Muscle layer of duodenum (tissue), 2 donors: ENCODE results near the gene FAM47E.

Experiments
- H3K27ac ChIP-seq: one replicate; pipeline ENCODE4 v1.7.0; 2013; ENCODE audit warnings: mild to moderate bottlenecking, low read length
- H3K27me3 ChIP-seq: one replicate; pipeline ENCODE4 v1.7.0; 2013; ENCODE audit warnings: low read depth, mild to moderate bottlenecking, control low read depth, low read length
- H3K36me3 ChIP-seq, 2 donors: one replicate each; pipeline ENCODE4 v1.7.0; 2013; ENCODE audit warnings: low read length in 2 of 2, control low read depth in 1 of 2, mild to moderate bottlenecking in 1 of 2; ENCODE audit not compliant: insufficient read depth in 2 of 2, control insufficient read depth in 1 of 2
- H3K4me1 ChIP-seq, 2 donors: one replicate each; pipeline ENCODE4 v1.7.0; 2013; ENCODE audit warnings: low read length in 2 of 2, mild to moderate bottlenecking in 2 of 2, control low read depth in 1 of 2, moderate library complexity in 1 of 2; ENCODE audit not compliant: insufficient read depth in 2 of 2, control insufficient read depth in 1 of 2
- H3K4me3 ChIP-seq, 2 donors: one replicate each; pipeline ENCODE4 v1.7.0; 2013; ENCODE audit warnings: low read length in 2 of 2, low read depth in 1 of 2, mild to moderate bottlenecking in 1 of 2
- H3K9me3 ChIP-seq, 2 donors: one replicate each; pipeline ENCODE4 v1.7.0; 2013; ENCODE audit warnings: low read length in 2 of 2, control low read depth in 1 of 2, mild to moderate bottlenecking in 1 of 2; ENCODE audit not compliant: control insufficient read depth in 1 of 2
- donor health status: healthy.

Gene FAM47E

GRCh38 chr4:76212851-76213414, 38.6 kb upstream of the FAM47E start:
- peak overlapping the region; percentile 94 for H3K27ac ChIP-seq
- H3K4me1 ChIP-seq, result peaks cover 42 to 45% of the 10 kb centered on the region in 2 donors
- peak overlapping the region; percentile 71 to 81 for H3K4me3 ChIP-seq
- no peaks in the 10 kb centered on the region for H3K27me3 ChIP-seq
- H3K36me3 ChIP-seq, result no peaks in the 10 kb centered on the region
- no peaks in the 10 kb centered on the region for H3K9me3 ChIP-seq

DNA sequence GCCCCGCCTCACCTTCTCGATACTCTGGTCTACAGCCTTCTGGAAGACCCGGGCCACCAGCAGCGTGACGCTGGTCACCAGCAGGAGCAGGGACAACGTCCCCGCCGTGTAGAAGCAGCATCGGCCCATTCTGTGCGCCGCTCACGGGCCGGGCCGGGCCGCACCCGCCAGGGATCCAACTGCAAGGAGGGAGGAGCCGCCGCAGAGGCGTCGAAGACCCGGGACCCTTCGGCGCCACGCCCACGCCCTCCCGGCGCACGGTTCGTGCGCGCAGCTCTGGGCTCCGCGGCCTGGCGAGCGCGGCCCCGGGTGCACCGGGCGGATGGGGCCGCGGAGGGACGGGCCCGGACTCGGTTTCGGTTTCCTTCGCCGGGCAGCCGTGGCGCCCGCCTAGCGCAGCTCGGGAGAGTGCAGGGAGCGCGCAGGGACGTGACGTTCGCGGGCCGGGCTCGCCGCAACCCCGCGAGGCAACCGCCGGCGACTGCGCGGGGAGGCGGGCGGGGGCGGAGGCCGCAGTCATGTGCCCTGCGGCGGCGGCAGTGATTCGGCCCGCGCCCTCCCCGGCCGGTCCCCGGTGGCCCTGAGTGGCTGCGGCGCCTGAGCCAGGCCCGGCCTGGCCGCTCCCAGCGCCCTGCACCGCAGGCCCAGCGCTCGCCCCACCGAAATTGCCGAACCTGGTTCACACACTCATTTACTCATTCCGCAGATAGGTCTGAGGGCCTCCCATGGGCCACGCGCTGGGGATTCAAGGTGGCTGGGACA, 37.9 kb upstream of the FAM47E start, which contains the start of gene SCARB2:
TSS of gene SCARB2 (minus strand) at position 410 of the 762 bp plus-strand sequence. CDS start at position 129, 281 bp downstream.
- H3K36me3 ChIP-seq, result no peaks in the 10 kb centered on the region
- no peaks in the 10 kb centered on the region for H3K27me3 ChIP-seq
- peak within 1 kb of the TSS; percentile 94 for H3K27ac ChIP-seq
- H3K4me1 ChIP-seq, result peaks cover 37 to 39% of the 10 kb centered on the region in 2 donors
- H3K4me3 ChIP-seq, result peak within 1 kb of the TSS; percentile 79 to 81
- H3K9me3 ChIP-seq, result no peaks in the 10 kb centered on the region

GRCh38 chr4:76214177-76214675, 37.3 kb upstream of the FAM47E start:
- H3K9me3 ChIP-seq, result no peaks in the 10 kb centered on the region
- no peaks in the 10 kb centered on the region for H3K27me3 ChIP-seq
- no peaks in the 10 kb centered on the region for H3K36me3 ChIP-seq
- peak overlapping the region; percentile 79 to 81 for H3K4me3 ChIP-seq
- H3K4me1 ChIP-seq, result peaks cover 33 to 35% of the 10 kb centered on the region in 2 donors
- peak overlapping the region; percentile 94 for H3K27ac ChIP-seq

- H3K4me1 ChIP-seq, result peaks cover 28 to 31% of the 10 kb centered on the region in 2 donors
Measured at GRCh38 chr4:76215077-76215476, 36.4 kb upstream of the FAM47E start.

DNA sequence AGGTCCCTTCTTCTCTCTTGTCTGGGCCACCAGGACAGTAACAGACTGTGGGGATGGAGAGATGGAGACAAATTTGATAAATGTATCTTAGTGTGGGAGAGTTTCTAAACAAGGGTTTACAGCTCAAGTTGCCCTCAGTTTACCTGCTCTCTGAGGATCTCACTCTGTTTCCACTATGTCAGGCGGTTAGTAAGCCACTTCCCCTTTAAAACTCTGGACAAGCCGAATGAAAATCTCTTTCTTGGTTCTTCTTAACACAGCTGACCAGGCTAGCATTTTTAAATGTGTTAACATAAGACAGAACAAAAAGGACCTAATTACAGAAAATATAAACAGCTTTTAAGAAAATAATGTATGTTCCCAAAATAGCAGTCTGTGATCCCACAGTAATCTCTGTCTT, 35.0 kb upstream of the FAM47E start:
- Histone ChIP-seq H3K4me3 (no peak overlapping the region), H3K27me3 (no peaks in the 10 kb centered on the region), H3K4me1 (peaks cover 13 to 20% of the 10 kb centered on the region in 2 donors), H3K27ac (no peak overlapping the region), H3K9me3 (no peaks in the 10 kb centered on the region), H3K36me3 (no peaks in the 10 kb centered on the region)

More at GRCh38 chr4:76215077-76215476, 36.4 kb upstream of the FAM47E start:
- no peak overlapping the region for H3K27ac ChIP-seq
- no peak overlapping the region for H3K4me3 ChIP-seq
- no peaks in the 10 kb centered on the region for H3K9me3 ChIP-seq
- H3K36me3 ChIP-seq, result no peaks in the 10 kb centered on the region
- H3K27me3 ChIP-seq, result no peaks in the 10 kb centered on the region

DNA sequence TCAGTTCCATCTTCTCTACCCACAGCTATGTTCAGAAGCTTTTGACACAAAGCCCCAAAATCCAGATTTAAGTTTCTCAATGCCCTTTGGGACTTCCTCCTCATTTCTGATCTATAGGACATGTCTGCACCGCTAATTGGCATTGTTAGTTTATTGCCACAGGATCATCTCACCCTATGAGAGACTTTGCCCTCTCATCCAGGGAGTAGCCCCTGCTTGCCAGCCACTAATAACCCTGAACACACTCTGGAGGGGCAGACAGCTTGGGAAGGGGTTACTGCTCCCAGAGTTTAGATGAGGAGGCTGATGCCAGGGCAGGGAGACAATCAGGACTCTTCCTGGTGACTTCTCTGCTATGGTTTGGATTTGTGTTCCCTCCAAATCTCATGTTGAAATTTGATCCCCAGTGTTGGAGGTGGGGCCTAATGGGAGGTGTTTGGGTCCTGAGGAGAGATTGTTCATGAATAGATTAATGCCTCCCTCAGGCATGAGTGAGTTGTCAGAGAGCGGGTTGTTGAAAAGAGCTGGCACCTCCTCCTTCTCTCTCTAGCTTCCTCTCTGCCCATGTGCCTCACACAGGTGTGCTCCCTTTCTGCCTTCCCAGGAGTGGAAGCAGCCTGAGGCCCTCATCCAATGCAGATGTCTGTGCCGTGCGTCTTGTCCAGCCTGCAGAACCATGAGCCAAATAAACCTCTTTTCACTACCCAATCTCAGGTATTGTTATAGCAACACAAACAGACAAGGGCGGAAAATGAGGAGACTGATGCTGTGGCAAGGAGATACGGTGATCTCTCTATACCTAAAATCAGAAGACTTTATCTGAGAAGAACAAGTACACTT, 34.3 kb upstream of the FAM47E start:
- Histone ChIP-seq H3K27me3 (no peaks in the 10 kb centered on the region), H3K4me1 (peaks cover 7 to 16% of the 10 kb centered on the region in 2 donors), H3K27ac (no peak overlapping the region), H3K4me3 (no peak overlapping the region), H3K36me3 (no peaks in the 10 kb centered on the region), H3K9me3 (no peaks in the 10 kb centered on the region)

DNA sequence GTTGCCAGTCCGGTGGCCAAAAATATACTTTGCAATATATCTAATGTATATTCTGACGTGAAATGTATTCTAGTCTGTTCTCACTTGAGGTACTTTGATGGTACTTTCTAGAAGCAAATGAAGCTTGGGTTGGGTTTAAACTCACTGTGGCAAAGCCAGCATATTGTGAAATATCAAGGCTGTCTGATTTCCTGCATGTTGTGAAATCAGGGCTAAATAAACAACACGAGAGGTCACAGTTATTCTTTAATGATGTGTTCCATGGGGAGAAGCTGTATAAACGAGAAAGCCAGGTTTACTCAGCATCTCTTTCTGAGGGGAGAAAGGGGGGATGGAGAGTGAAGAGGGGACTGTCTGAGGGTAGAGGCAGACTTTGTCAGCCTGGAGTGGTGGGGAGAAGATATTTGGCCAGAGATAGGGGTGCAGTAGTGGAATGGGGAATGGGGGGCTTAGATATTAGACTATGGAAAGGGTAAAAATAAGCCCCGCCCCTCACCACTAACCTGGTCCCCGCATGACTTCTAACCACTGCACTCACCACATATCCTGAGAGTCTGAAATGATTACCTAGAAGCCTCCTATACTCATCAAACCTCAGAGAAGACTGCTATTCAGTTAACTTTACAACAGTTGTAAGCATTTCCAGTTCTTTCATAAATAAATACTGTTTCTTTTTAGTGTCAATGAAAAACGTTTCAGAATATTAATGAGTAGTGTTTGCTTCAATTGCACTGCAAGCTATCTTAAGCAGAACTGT, 32.0 kb upstream of the FAM47E start:
- no peak overlapping the region for H3K4me3 ChIP-seq
- H3K27me3 ChIP-seq, result no peaks in the 10 kb centered on the region
- H3K36me3 ChIP-seq, result no peaks in the 10 kb centered on the region
- no peaks in the 10 kb centered on the region for H3K9me3 ChIP-seq
- no peak overlapping the region for H3K27ac ChIP-seq
- H3K4me1 ChIP-seq, result peaks cover 3 to 12% of the 10 kb centered on the region in 2 donors

DNA sequence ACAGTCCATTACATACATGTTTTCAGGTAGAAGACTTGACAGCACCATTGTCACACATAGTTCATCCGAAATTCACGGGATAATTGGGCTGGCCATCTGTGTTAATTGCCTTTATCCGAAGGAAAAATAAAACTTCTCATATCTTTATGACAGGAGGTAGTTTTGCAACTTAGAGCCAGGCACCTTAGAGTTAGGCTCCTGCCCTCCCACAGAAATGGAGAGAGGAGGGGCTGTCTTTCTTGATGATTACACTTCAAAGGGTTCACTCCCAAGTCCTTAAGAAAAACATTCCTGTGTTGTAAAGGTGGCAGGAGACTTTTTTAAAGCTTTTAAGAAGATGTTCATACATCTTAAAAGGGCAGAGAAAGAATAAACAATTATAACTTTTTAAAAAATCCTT, 27.4 kb upstream of the FAM47E start:
- Histone ChIP-seq H3K4me3 (no peak overlapping the region), H3K36me3 (no peaks in the 10 kb centered on the region), H3K4me1 (peaks cover 0 to 4% of the 10 kb centered on the region in 2 donors), H3K27me3 (no peaks in the 10 kb centered on the region), H3K9me3 (no peaks in the 10 kb centered on the region), H3K27ac (no peak overlapping the region)

DNA sequence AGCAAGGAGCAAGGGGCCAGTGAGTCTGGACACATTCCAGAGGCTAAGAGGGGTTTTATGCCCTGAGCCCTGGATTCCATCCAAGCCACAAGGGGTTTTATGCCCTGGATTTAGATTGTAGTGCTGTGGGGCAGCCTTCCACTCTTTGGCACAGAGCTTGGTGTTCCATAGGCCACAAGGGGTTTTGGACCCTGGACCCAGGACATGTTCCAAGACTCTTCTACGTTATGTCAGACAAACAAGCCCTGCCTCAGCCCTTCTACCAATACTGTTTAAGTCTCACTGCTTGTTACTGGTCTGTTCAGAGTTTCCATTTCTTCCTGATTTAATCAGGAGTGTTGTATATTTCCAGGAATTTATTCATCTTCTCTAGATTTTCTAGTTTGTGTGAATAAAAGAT, 25.1 kb upstream of the FAM47E start:
- Histone ChIP-seq H3K4me3 (no peak overlapping the region), H3K36me3 (no peaks in the 10 kb centered on the region), H3K9me3 (no peaks in the 10 kb centered on the region), H3K27ac (no peak overlapping the region), H3K4me1 (no peaks in the 10 kb centered on the region), H3K27me3 (no peaks in the 10 kb centered on the region)

DNA sequence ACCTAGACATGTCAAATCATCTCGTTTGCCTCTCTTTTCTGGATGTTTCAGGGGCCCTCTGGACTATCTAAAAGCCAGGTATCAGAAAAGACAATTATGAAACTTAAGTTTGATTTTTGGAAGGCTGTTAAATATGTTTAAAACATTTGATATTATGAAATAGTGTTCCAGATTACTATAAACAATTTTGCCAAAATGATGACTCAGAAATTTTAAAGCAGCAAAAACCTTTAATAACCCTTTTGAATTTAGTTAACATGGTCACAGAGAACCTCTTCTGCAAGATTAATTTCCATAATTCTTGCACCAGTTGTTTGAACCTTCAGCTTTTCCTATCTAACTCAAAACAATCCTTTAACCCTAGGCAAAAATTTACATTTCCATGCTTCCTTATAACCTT, 18.8 kb upstream of the FAM47E start:
- peaks cover 0 to 4% of the 10 kb centered on the region in 2 donors for H3K9me3 ChIP-seq
- no peaks in the 10 kb centered on the region for H3K27me3 ChIP-seq
- no peak overlapping the region for H3K27ac ChIP-seq
- H3K4me1 ChIP-seq, result no peaks in the 10 kb centered on the region
- H3K36me3 ChIP-seq, result no peaks in the 10 kb centered on the region
- H3K4me3 ChIP-seq, result no peak overlapping the region
